Measurements from ENCODE around the gene HBEGF. TPM values are rescaled to one million over a fixed set of nuclear protein-coding genes. Genes with fewer than 3 reads are reported as not detected.

Gene HBEGF
- total RNA-seq, 2 donors from 2014 or later, result 1.4 to 2.1 TPM

GRCh38 chr5:140327589-140327988 is 18.8 kb downstream of the HBEGF start:
- no peak overlapping the region for H3K4me3 ChIP-seq (ENCODE audit: low read length)
- H3K4me3 Mint-ChIP-seq, result no peak overlapping the region
- H3K27ac Mint-ChIP-seq, result peak overlapping the region; percentile 87
- DNase-seq, result no peak
- no peaks in the 10 kb centered on the region for H3K36me3 Mint-ChIP-seq (ENCODE audit: low read depth)
- no peaks in the 10 kb centered on the region for H3K27me3 Mint-ChIP-seq (ENCODE audit: insufficient read depth)
- H3K4me1 ChIP-seq (ENCODE audit: control insufficient read depth, insufficient read depth, low read length), result peaks cover 15% of the 10 kb centered on the region
- H3K9me3 Mint-ChIP-seq, result no peaks in the 10 kb centered on the region
- H3K27me3 ChIP-seq (ENCODE audit: control insufficient read depth, insufficient read depth, low read length, poor library complexity, severe bottlenecking), result no peaks in the 10 kb centered on the region
- no peaks in the 10 kb centered on the region for H3K9me3 ChIP-seq (ENCODE audit: control insufficient read depth, low read length)
- 75% methylated on average over 1 to 2 of the region's 2 CpGs for WGBS, 2 experiments (ENCODE audit: insufficient coverage in 1 of 2, insufficient read length in 1 of 2)
- H3K4me1 Mint-ChIP-seq, result peaks cover 38% of the 10 kb centered on the region
- no peak overlapping the region for H3K27ac ChIP-seq (ENCODE audit: low read depth, low read length)
- H3K36me3 ChIP-seq (ENCODE audit: control insufficient read depth, insufficient read depth, low read length), result no peaks in the 10 kb centered on the region
- no peak for TF ChIP-seq CTCF (conservative IDR thresholded peaks at IDR 0.05)
- peak overlapping the region; percentile 31 for H3K9ac ChIP-seq (ENCODE audit: extremely low read depth, low read length, poor library complexity, severe bottlenecking)

GRCh38 chr5:140325486-140325885 is 20.9 kb downstream of the HBEGF start:
- DNase-seq, result no peak
- Mint-ChIP-seq H3K27ac (no peak overlapping the region), H3K4me3 (no peak overlapping the region), H3K4me1 (peaks cover 35% of the 10 kb centered on the region), H3K9me3 (no peaks in the 10 kb centered on the region), H3K27me3 (ENCODE audit: insufficient read depth) (no peaks in the 10 kb centered on the region), H3K36me3 (ENCODE audit: low read depth) (no peaks in the 10 kb centered on the region)
- Histone ChIP-seq H3K27ac (ENCODE audit: low read depth, low read length) (no peak overlapping the region), H3K4me1 (ENCODE audit: control insufficient read depth, insufficient read depth, low read length) (peaks cover 15% of the 10 kb centered on the region), H3K9ac (ENCODE audit: extremely low read depth, low read length, poor library complexity, severe bottlenecking) (no peak overlapping the region), H3K27me3 (ENCODE audit: control insufficient read depth, insufficient read depth, low read length, poor library complexity, severe bottlenecking) (no peaks in the 10 kb centered on the region), H3K4me3 (ENCODE audit: low read length) (no peak overlapping the region), H3K36me3 (ENCODE audit: control insufficient read depth, insufficient read depth, low read length) (no peaks in the 10 kb centered on the region), H3K9me3 (ENCODE audit: control insufficient read depth, low read length) (no peaks in the 10 kb centered on the region)
- no peak for TF ChIP-seq CTCF (conservative IDR thresholded peaks at IDR 0.05)
- 92 to 100% methylated on average over 2 to 3 of the region's 3 CpGs for WGBS, 2 experiments (ENCODE audit: insufficient coverage in 1 of 2, insufficient read length in 1 of 2)

- Histone ChIP-seq H3K27me3 (ENCODE audit: control insufficient read depth, insufficient read depth, low read length, poor library complexity, severe bottlenecking) (no peaks in the 10 kb centered on the region), H3K36me3 (ENCODE audit: control insufficient read depth, insufficient read depth, low read length) (no peaks in the 10 kb centered on the region), H3K9me3 (ENCODE audit: control insufficient read depth, low read length) (no peaks in the 10 kb centered on the region), H3K4me3 (ENCODE audit: low read length) (no peak overlapping the region), H3K4me1 (ENCODE audit: control insufficient read depth, insufficient read depth, low read length) (peaks cover 15% of the 10 kb centered on the region), H3K9ac (ENCODE audit: extremely low read depth, low read length, poor library complexity, severe bottlenecking) (no peak overlapping the region), H3K27ac (ENCODE audit: low read depth, low read length) (no peak overlapping the region)
- no peaks in the 10 kb centered on the region for H3K27me3 Mint-ChIP-seq (ENCODE audit: insufficient read depth)
- no peak for TF ChIP-seq CTCF (conservative IDR thresholded peaks at IDR 0.05)
- H3K27ac Mint-ChIP-seq, result no peak overlapping the region
- peaks cover 35% of the 10 kb centered on the region for H3K4me1 Mint-ChIP-seq
- no peaks in the 10 kb centered on the region for H3K36me3 Mint-ChIP-seq (ENCODE audit: low read depth)
- 91% methylated on average over 1 of the region's 1 CpG; no CpG with 5 or more reads in 1 of the 2 experiments for WGBS, 2 experiments (ENCODE audit: insufficient coverage in 1 of 2, insufficient read length in 1 of 2)
- no peak for DNase-seq
- H3K4me3 Mint-ChIP-seq, result no peak overlapping the region
- H3K9me3 Mint-ChIP-seq, result no peaks in the 10 kb centered on the region
Observed at GRCh38 chr5:140324617-140325241, 21.7 kb downstream of the HBEGF start.
